B cell (primary cell): ENCODE results near the gene SKAP1. TPM values are rescaled to one million over a fixed set of nuclear protein-coding genes. Genes with fewer than 3 reads are reported as not detected.

ENCODE experiments used
- ATAC-seq: fragments of 200-7000 bp; cut with Tn5 transposase; one replicate; pipeline ENCODE4 v1.10.0; 2021; ENCODE audit warnings: low read depth, mild to moderate bottlenecking, moderate number of reproducible peaks, moderate library complexity
- CTCF ChIA-PET: fragments of 350-600 bp; sonication (Branson Sonifier 250); formaldehyde crosslinking; loops from one replicate; lab custom pipeline; 2021; ENCODE audit warnings: antibody characterized with exemption, inconsistent platforms; lab: Charles Lee
- POLR2A ChIA-PET: fragments of 350-600 bp; sonication (Branson Sonifier 250); formaldehyde crosslinking; loops from one replicate; lab custom pipeline; 2021; ENCODE audit warnings: antibody characterized with exemption; lab: Charles Lee
- DNase-seq: peaks from one replicate; pipeline ENCODE4 v3.0.0; 2013
- H2AFZ ChIP-seq: 2 replicates; pipeline ENCODE4 v1.6.1; 2012; ENCODE audit warnings: mild to moderate bottlenecking, low read depth, low read length; ENCODE audit not compliant: insufficient read depth, poor library complexity, severe bottlenecking
- H3K27ac ChIP-seq, 2 donors: 1 replicate in 1 of 2; 2 replicates in 1 of 2; pipeline ENCODE4 v1.5.1; 2012 to 2013; ENCODE audit warnings: low read length in 2 of 2, mild to moderate bottlenecking in 2 of 2, moderate library complexity in 1 of 2
- H3K27me3 ChIP-seq, 4 experiments: fragments of 200-600 bp in 1 of 4; sonication (generic) in 1 of 4; replicated peaks in 1 of 4; 1 replicate in 2 of 4; 2 replicates in 2 of 4; pipeline versions ENCODE4 v1.6.1 to v1.7.0; 2013 to 2016; ENCODE audit warnings: low read length in 3 of 4, mild to moderate bottlenecking in 2 of 4, mixed read lengths in 1 of 4, moderate library complexity in 1 of 4; ENCODE audit not compliant: insufficient read depth in 4 of 4, control insufficient read depth in 3 of 4; ENCODE audit errors: control extremely low read depth in 1 of 4
- H3K36me3 ChIP-seq, 2 experiments: replicated peaks in 1 of 2; 1 replicate in 1 of 2; 2 replicates in 1 of 2; pipeline versions ENCODE4 v1.6.1 to v1.7.1; 2013; ENCODE audit warnings: low read length in 1 of 2; ENCODE audit not compliant: insufficient read depth in 2 of 2, control insufficient read depth in 1 of 2; ENCODE audit errors: control extremely low read depth in 1 of 2, extremely low read depth in 1 of 2
- H3K4me1 ChIP-seq, 2 donors: fragments of 200-600 bp in 1 of 2; sonication (generic) in 1 of 2; 1 replicate in 1 of 2; 2 replicates in 1 of 2; pipeline versions ENCODE4 v1.5.1 to v1.6.1; 2013 to 2017; ENCODE audit warnings: low read length in 2 of 2; ENCODE audit not compliant: control insufficient read depth in 2 of 2, insufficient read depth in 2 of 2
- H3K4me2 ChIP-seq: replicated peaks from 2 replicates; pipeline ENCODE3; 2012; ENCODE audit warnings: mild to moderate bottlenecking, low read depth, low read length; ENCODE audit not compliant: poor library complexity, severe bottlenecking
- H3K4me3 ChIP-seq, 5 experiments: fragments of 200-600 bp in 1 of 5; sonication (generic) in 1 of 5; 1 replicate in 3 of 5; 2 replicates in 2 of 5; pipeline versions ENCODE4 v1.5.1 to v1.7.0; 2011 to 2016; ENCODE audit warnings: low read length in 4 of 5, mild to moderate bottlenecking in 4 of 5, low read depth in 2 of 5, control low read depth in 1 of 5, moderate library complexity in 1 of 5; ENCODE audit not compliant: insufficient read depth in 1 of 5; ENCODE audit errors: control extremely low read depth in 1 of 5, extremely low read depth in 1 of 5
- H3K79me2 ChIP-seq: fragments of 200-600 bp; sonication (generic); one replicate; pipeline ENCODE4 v1.6.0; 2016; ENCODE audit warnings: low read length; ENCODE audit not compliant: control insufficient read depth, insufficient read depth
- H3K9ac ChIP-seq: fragments of 200-600 bp; sonication (generic); 2 replicates; pipeline ENCODE4 v1.6.1; 2017; ENCODE audit warnings: mild to moderate bottlenecking, low read length, moderate library complexity
- H3K9me3 ChIP-seq, 3 donors: one replicate each; pipeline versions ENCODE4 v1.6.1 to v1.7.1; 2013; ENCODE audit warnings: low read length in 2 of 3; ENCODE audit not compliant: control insufficient read depth in 2 of 3, insufficient read depth in 1 of 3; ENCODE audit errors: control extremely low read depth in 1 of 3
- H4K20me1 ChIP-seq: 2 replicates; pipeline ENCODE4 v1.6.0; 2012; ENCODE audit warnings: mild to moderate bottlenecking, low read length; ENCODE audit not compliant: insufficient read depth, control insufficient read depth, poor library complexity, severe bottlenecking
- H3K27ac Mint-ChIP-seq: one replicate; pipeline ENCODE4 v1.8.0; 2021; ENCODE audit warnings: mixed read lengths
- H3K27me3 Mint-ChIP-seq: one replicate; pipeline ENCODE4 v1.8.0; 2021; ENCODE audit warnings: mixed read lengths
- H3K4me1 Mint-ChIP-seq: one replicate; pipeline ENCODE4 v1.8.0; 2021; ENCODE audit warnings: mixed read lengths
- H3K4me3 Mint-ChIP-seq: one replicate; pipeline ENCODE4 v1.8.0; 2021; ENCODE audit warnings: mixed read lengths
- H3K9me3 Mint-ChIP-seq: one replicate; pipeline ENCODE4 v1.8.0; 2022; ENCODE audit warnings: mixed read lengths; ENCODE audit not compliant: insufficient read depth
- EZH2 ChIP-seq: IDR thresholded peaks from 2 replicates; pipeline ENCODE4 v1.6.1; 2012; ENCODE audit warnings: borderline replicate concordance, low read depth, mild to moderate bottlenecking, moderate library complexity, low read length; ENCODE audit not compliant: insufficient read depth, poor library complexity, severe bottlenecking
- WGBS: methylation state at CpG from one replicate; pipeline ENCODE4 v1.1.5; 2013; ENCODE audit warnings: missing lambda C conversion rate; ENCODE audit not compliant: insufficient coverage; 5-methylcytosine and 5-hydroxymethylcytosine counted together
- intact Hi-C: fragments of 100-400 bp; cut with micrococcal nuclease; formaldehyde crosslinking; loops from one replicate; pipeline ENCODE4 v1.10.0; 2022
- polyA plus RNA-seq: library from polyadenylated mRNA; depleted of rRNA; stranded (reverse); fragments of >200 nt; gene quantifications from 2 replicates; pipeline ENCODE4 v1.2.3, GENCODE V29; 2012
- total RNA-seq, 2 donors: library from RNA; stranded (reverse); fragments of 120-200 nt in 1 of 2; gene quantifications; 1 replicate in 1 of 2; 2 replicates in 1 of 2; pipeline versions ENCODE4 v1.2.3 to v1.2.4, GENCODE V29; 2013 to 2022
- TF ChIP-seq, protein P1 (sequence below): fragments of 200-600 bp; IDR thresholded peaks from one replicate; pipeline ENCODE4 v1.8.0; 2022; ENCODE audit warnings: antibody characterized with exemption, mild to moderate bottlenecking

SKAP1 gene
- total and polyA plus RNA-seq, 2 donors (not counting 1 experiment from before 2014, with no cell fraction given): 33.1 to 37.3 TPM

DNA sequence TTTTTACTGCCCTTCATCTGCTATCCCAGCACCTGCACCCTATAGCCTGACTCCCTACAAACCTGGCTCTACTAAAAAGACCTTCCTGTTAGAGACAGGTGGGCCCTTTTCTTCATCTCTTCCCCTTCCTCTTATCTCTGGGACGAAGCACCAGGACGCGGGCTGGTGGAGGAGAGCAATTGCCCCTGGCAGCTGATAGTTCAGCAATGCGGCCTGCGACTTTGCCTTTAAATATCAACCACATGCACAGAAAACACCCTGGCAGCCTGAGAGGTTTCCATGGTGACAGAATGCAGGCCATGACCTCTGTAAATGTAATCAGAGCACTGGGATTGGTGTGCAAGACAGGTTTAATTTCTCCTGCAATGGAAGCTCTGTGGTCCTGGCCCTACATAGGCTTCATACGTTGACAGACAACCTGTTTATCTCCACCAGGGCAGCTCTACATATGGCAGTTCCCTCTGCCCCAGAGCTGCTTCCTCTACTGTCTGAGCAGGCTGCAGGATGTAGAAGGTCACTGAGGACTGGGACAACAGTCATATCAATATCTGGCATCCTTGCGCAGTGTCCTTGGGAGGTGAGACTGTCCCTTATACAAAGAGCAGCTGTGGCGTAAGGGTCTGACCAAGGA, 10.0 kb upstream of the SKAP1 start:
- Mint-ChIP-seq H3K4me1 (peaks cover 77% of the 10 kb centered on the region), H3K9me3 (no peaks in the 10 kb centered on the region), H3K4me3 (peak overlapping the region; percentile 68), H3K27me3 (peaks cover 23% of the 10 kb centered on the region), H3K27ac (peak overlapping the region; percentile 70)
- TF ChIP-seq EZH2: no peak
- TF ChIP-seq, protein P1, sequence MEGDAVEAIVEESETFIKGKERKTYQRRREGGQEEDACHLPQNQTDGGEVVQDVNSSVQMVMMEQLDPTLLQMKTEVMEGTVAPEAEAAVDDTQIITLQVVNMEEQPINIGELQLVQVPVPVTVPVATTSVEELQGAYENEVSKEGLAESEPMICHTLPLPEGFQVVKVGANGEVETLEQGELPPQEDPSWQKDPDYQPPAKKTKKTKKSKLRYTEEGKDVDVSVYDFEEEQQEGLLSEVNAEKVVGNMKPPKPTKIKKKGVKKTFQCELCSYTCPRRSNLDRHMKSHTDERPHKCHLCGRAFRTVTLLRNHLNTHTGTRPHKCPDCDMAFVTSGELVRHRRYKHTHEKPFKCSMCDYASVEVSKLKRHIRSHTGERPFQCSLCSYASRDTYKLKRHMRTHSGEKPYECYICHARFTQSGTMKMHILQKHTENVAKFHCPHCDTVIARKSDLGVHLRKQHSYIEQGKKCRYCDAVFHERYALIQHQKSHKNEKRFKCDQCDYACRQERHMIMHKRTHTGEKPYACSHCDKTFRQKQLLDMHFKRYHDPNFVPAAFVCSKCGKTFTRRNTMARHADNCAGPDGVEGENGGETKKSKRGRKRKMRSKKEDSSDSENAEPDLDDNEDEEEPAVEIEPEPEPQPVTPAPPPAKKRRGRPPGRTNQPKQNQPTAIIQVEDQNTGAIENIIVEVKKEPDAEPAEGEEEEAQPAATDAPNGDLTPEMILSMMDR: no peak
- no peak overlapping the region for H3K4me3 ChIP-seq
- intact Hi-C loops: loop anchor here (2.0 to 5.0 kb wide), 2 partner anchors 13 to 83 kb away; no protein-coding TSS in a partner anchor
- POLR2A ChIA-PET: interaction anchor here (0.6 kb wide), 1 partner anchor 95 kb away, joined by 4 read pairs; no protein-coding TSS in a partner anchor
- H3K79me2 ChIP-seq: no peaks in the 10 kb centered on the region
- H3K9me3 ChIP-seq: peaks cover 0 to 4% (median 0%) of the 10 kb centered on the region in 3 donors
- H4K20me1 ChIP-seq: no peaks in the 10 kb centered on the region
- H3K4me1 ChIP-seq: peaks cover 73 to 77% of the 10 kb centered on the region in 2 donors
- ATAC-seq (no peak), DNase-seq (peak; percentile 53)
- H3K27me3 ChIP-seq: peaks cover 0 to 22% (median 4%) of the 10 kb centered on the region in 4 experiments
- CTCF ChIA-PET: interaction anchor here (1.0 to 1.3 kb wide), 4 partner anchors 12 to 88 kb away, joined by 3 to 6 read pairs (median 5); no protein-coding TSS in a partner anchor
- no peak overlapping the region for H2AFZ ChIP-seq
- no peak overlapping the region for H3K27ac ChIP-seq
- no peak overlapping the region for H3K9ac ChIP-seq
- 33% methylated on average over 7 of the region's 8 CpGs for whole genome bisulfite sequencing
- peak overlapping the region; percentile 61 for H3K4me2 ChIP-seq
- no peaks in the 10 kb centered on the region for H3K36me3 ChIP-seq
